Measurements from ENCODE around the gene TRIM14.

The TRIM14 gene

DNA sequence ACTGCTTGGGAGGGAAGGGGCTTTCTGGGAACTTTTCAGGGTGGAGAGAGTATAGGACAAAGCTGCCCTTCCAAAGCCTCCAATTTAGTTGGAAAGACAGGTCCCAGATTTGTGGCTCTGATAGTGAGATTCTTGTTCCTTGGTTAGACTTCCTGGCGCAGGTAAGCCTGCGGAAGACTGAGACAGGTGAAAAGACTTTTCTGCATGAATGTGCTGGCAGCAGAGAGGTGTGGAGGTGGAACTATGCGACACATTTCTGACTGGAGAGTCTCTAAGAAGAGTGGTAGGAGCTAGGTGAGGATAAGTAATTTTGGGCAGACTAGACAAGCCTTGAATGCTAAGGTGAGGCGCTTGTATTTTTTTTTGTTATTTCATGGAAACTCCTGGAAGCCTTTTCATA lies 32.6 kb downstream of the TRIM14 start:
- H3K27me3 ChIP-seq (ENCODE audit: control insufficient read depth in 1 of 2, insufficient read depth in 2 of 2, low read length in 2 of 2): no peaks in the 10 kb centered on the region
- no peak overlapping the region for H3K4me3 ChIP-seq (ENCODE audit: low read depth in 1 of 2, low read length in 2 of 2)
- H3K9me3 ChIP-seq (ENCODE audit: control insufficient read depth in 1 of 2, low read length in 2 of 2): no peaks in the 10 kb centered on the region
- H3K36me3 ChIP-seq (ENCODE audit: control insufficient read depth in 1 of 2, insufficient read depth in 2 of 2, low read length in 2 of 2): peaks cover 20 to 70% of the 10 kb centered on the region in 2 donors
- H3K4me1 ChIP-seq (ENCODE audit: control insufficient read depth in 1 of 2, insufficient read depth in 2 of 2, low read length in 2 of 2): peaks cover 14 to 23% of the 10 kb centered on the region in 2 donors
- H3K9ac ChIP-seq (ENCODE audit: low read depth in 1 of 2, low read length in 2 of 2): no peak overlapping the region
- H3K27ac ChIP-seq (ENCODE audit: low read depth, low read length): no peak overlapping the region

- Histone ChIP-seq H3K9me3 (ENCODE audit: control insufficient read depth in 1 of 2, low read length in 2 of 2) (no peaks in the 10 kb centered on the region), H3K27me3 (ENCODE audit: control insufficient read depth in 1 of 2, insufficient read depth in 2 of 2, low read length in 2 of 2) (no peaks in the 10 kb centered on the region), H3K36me3 (ENCODE audit: control insufficient read depth in 1 of 2, insufficient read depth in 2 of 2, low read length in 2 of 2) (peaks cover 24 to 70% of the 10 kb centered on the region in 2 donors), H3K4me1 (ENCODE audit: control insufficient read depth in 1 of 2, insufficient read depth in 2 of 2, low read length in 2 of 2) (peaks cover 14 to 28% of the 10 kb centered on the region in 2 donors), H3K9ac (ENCODE audit: low read depth in 1 of 2, low read length in 2 of 2) (no peak overlapping the region), H3K27ac (ENCODE audit: low read depth, low read length) (no peak overlapping the region), H3K4me3 (ENCODE audit: low read depth in 1 of 2, low read length in 2 of 2) (no peak overlapping the region)
Measured at GRCh38 chr9:98085944-98086343, 33.1 kb downstream of the TRIM14 start.

DNA sequence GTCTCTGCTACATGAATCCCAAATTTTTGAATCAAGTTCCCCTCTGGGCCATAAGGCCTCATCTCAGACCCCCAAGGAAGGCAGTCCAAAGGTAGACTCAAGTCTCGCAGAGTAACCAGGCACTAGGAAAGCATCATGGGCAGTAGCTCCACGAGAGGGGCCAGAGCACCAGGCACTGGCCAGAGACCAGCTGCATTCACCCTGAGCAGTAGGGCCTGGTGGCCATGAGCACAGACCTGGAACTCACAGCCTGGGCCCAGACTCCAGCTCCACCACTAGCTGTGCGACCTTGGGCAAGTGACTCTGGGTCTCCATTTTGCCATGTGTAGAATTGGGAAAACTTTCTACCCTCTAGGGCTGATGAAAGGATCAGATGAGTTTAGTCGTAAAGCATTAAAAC lies 34.0 kb downstream of the TRIM14 start:
- peaks cover 14 to 34% of the 10 kb centered on the region in 2 donors for H3K4me1 ChIP-seq (ENCODE audit: control insufficient read depth in 1 of 2, insufficient read depth in 2 of 2, low read length in 2 of 2)
- no peak overlapping the region for H3K27ac ChIP-seq (ENCODE audit: low read depth, low read length)
- peaks cover 31 to 72% of the 10 kb centered on the region in 2 donors for H3K36me3 ChIP-seq (ENCODE audit: control insufficient read depth in 1 of 2, insufficient read depth in 2 of 2, low read length in 2 of 2)
- H3K27me3 ChIP-seq (ENCODE audit: control insufficient read depth in 1 of 2, insufficient read depth in 2 of 2, low read length in 2 of 2): no peaks in the 10 kb centered on the region
- no peaks in the 10 kb centered on the region for H3K9me3 ChIP-seq (ENCODE audit: control insufficient read depth in 1 of 2, low read length in 2 of 2)
- H3K4me3 ChIP-seq (ENCODE audit: low read depth in 1 of 2, low read length in 2 of 2): no peak overlapping the region
- no peak overlapping the region for H3K9ac ChIP-seq (ENCODE audit: low read depth in 1 of 2, low read length in 2 of 2)

GRCh38 chr9:98084396-98084795 lies 34.6 kb downstream of the TRIM14 start:
- Histone ChIP-seq H3K27me3 (ENCODE audit: control insufficient read depth in 1 of 2, insufficient read depth in 2 of 2, low read length in 2 of 2) (no peaks in the 10 kb centered on the region), H3K4me3 (ENCODE audit: low read depth in 1 of 2, low read length in 2 of 2) (no peak overlapping the region), H3K36me3 (ENCODE audit: control insufficient read depth in 1 of 2, insufficient read depth in 2 of 2, low read length in 2 of 2) (peaks cover 35 to 75% of the 10 kb centered on the region in 2 donors), H3K9me3 (ENCODE audit: control insufficient read depth in 1 of 2, low read length in 2 of 2) (no peaks in the 10 kb centered on the region), H3K27ac (ENCODE audit: low read depth, low read length) (no peak overlapping the region), H3K4me1 (ENCODE audit: control insufficient read depth in 1 of 2, insufficient read depth in 2 of 2, low read length in 2 of 2) (peaks cover 14 to 34% of the 10 kb centered on the region in 2 donors), H3K9ac (ENCODE audit: low read depth in 1 of 2, low read length in 2 of 2) (no peak overlapping the region)

GRCh38 chr9:98083566-98084183 lies 35.3 kb downstream of the TRIM14 start:
- peaks cover 14 to 34% of the 10 kb centered on the region in 2 donors for H3K4me1 ChIP-seq (ENCODE audit: control insufficient read depth in 1 of 2, insufficient read depth in 2 of 2, low read length in 2 of 2)
- no peak overlapping the region for H3K9ac ChIP-seq (ENCODE audit: low read depth in 1 of 2, low read length in 2 of 2)
- H3K27ac ChIP-seq (ENCODE audit: low read depth, low read length): no peak overlapping the region
- H3K4me3 ChIP-seq (ENCODE audit: low read depth in 1 of 2, low read length in 2 of 2): no peak overlapping the region
- H3K9me3 ChIP-seq (ENCODE audit: control insufficient read depth in 1 of 2, low read length in 2 of 2): no peaks in the 10 kb centered on the region
- no peaks in the 10 kb centered on the region for H3K27me3 ChIP-seq (ENCODE audit: control insufficient read depth in 1 of 2, insufficient read depth in 2 of 2, low read length in 2 of 2)
- H3K36me3 ChIP-seq (ENCODE audit: control insufficient read depth in 1 of 2, insufficient read depth in 2 of 2, low read length in 2 of 2): peaks cover 35 to 76% of the 10 kb centered on the region in 2 donors

- Histone ChIP-seq H3K27me3 (ENCODE audit: control insufficient read depth in 1 of 2, insufficient read depth in 2 of 2, low read length in 2 of 2) (no peaks in the 10 kb centered on the region), H3K9me3 (ENCODE audit: control insufficient read depth in 1 of 2, low read length in 2 of 2) (no peaks in the 10 kb centered on the region), H3K27ac (ENCODE audit: low read depth, low read length) (no peak overlapping the region), H3K9ac (ENCODE audit: low read depth in 1 of 2, low read length in 2 of 2) (no peak overlapping the region), H3K4me1 (ENCODE audit: control insufficient read depth in 1 of 2, insufficient read depth in 2 of 2, low read length in 2 of 2) (peaks cover 14 to 34% of the 10 kb centered on the region in 2 donors), H3K36me3 (ENCODE audit: control insufficient read depth in 1 of 2, insufficient read depth in 2 of 2, low read length in 2 of 2) (peaks cover 37 to 79% of the 10 kb centered on the region in 2 donors), H3K4me3 (ENCODE audit: low read depth in 1 of 2, low read length in 2 of 2) (no peak overlapping the region)
Measured at GRCh38 chr9:98083061-98083501, 35.9 kb downstream of the TRIM14 start.

DNA sequence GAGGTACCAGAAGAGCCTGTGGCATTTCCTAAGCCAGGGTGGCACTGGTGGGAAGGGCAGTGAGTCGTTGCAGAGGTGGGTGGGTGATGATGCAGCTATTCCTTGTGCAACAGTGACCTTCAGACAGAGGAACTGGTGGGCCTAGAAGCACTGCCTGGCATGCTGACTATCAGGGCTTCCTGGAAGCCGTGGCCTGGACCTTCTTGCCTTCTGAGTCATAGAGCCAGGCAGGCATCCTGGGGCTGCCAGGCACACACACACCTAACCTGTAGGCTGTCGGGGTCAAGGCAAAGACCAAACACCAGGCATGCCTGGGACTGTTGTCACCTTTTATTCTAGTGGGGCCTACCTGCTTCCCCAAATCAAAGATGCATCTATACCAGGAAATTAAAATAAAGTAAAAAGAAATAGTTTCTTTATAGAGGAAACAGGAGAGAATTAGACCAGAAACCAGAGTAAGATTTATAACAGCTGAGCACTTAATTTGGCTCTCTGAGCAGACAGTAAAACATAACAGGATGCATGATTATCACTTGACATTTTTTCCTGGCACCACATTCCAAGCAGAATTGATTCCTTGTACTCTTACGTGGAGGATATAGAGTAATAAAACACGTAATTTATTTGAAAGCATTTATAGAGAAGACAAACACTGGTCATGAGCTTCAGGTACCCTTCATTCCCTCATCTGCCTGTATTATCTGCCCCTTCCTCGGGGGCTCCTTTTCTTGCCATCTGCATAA lies 37.4 kb downstream of the TRIM14 start:
- Histone ChIP-seq H3K27ac (ENCODE audit: low read depth, low read length) (peak overlapping the region; percentile 17), H3K36me3 (ENCODE audit: control insufficient read depth in 1 of 2, insufficient read depth in 2 of 2, low read length in 2 of 2) (peaks cover 48 to 82% of the 10 kb centered on the region in 2 donors), H3K27me3 (ENCODE audit: control insufficient read depth in 1 of 2, insufficient read depth in 2 of 2, low read length in 2 of 2) (no peaks in the 10 kb centered on the region), H3K4me1 (ENCODE audit: control insufficient read depth in 1 of 2, insufficient read depth in 2 of 2, low read length in 2 of 2) (peaks cover 14 to 34% of the 10 kb centered on the region in 2 donors), H3K9me3 (ENCODE audit: control insufficient read depth in 1 of 2, low read length in 2 of 2) (no peaks in the 10 kb centered on the region), H3K9ac (ENCODE audit: low read depth in 1 of 2, low read length in 2 of 2) (no peak overlapping the region), H3K4me3 (ENCODE audit: low read depth in 1 of 2, low read length in 2 of 2) (no peak overlapping the region)

GRCh38 chr9:98080780-98081179 lies 38.2 kb downstream of the TRIM14 start:
- no peak overlapping the region for H3K4me3 ChIP-seq (ENCODE audit: low read depth in 1 of 2, low read length in 2 of 2)
- H3K9me3 ChIP-seq (ENCODE audit: control insufficient read depth in 1 of 2, low read length in 2 of 2): no peaks in the 10 kb centered on the region
- no peak overlapping the region for H3K9ac ChIP-seq (ENCODE audit: low read depth in 1 of 2, low read length in 2 of 2)
- no peak overlapping the region for H3K27ac ChIP-seq (ENCODE audit: low read depth, low read length)
- no peaks in the 10 kb centered on the region for H3K27me3 ChIP-seq (ENCODE audit: control insufficient read depth in 1 of 2, insufficient read depth in 2 of 2, low read length in 2 of 2)
- peaks cover 14 to 36% of the 10 kb centered on the region in 2 donors for H3K4me1 ChIP-seq (ENCODE audit: control insufficient read depth in 1 of 2, insufficient read depth in 2 of 2, low read length in 2 of 2)
- peaks cover 42 to 78% of the 10 kb centered on the region in 2 donors for H3K36me3 ChIP-seq (ENCODE audit: control insufficient read depth in 1 of 2, insufficient read depth in 2 of 2, low read length in 2 of 2)

DNA sequence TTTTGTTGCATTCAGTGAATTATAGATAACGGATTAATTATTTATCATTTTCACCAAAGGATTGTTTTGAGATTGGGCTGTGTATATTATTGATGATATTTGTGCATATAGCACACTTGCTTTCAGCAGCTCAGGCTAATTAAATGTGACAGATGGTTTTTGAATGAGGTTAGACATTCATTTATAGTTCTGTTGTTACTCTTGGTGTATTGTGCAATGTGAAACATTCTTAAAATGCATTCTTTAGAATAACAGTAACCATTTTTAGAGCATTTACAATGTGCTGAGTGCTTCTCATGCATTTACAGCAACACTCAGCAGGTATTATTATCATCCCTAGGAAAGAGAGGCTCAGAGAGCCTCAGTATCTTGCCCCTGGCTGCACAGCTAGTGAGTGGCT lies 38.7 kb downstream of the TRIM14 start:
- no peaks in the 10 kb centered on the region for H3K27me3 ChIP-seq (ENCODE audit: control insufficient read depth in 1 of 2, insufficient read depth in 2 of 2, low read length in 2 of 2)
- H3K36me3 ChIP-seq (ENCODE audit: control insufficient read depth in 1 of 2, insufficient read depth in 2 of 2, low read length in 2 of 2): peaks cover 42 to 74% of the 10 kb centered on the region in 2 donors
- H3K4me1 ChIP-seq (ENCODE audit: control insufficient read depth in 1 of 2, insufficient read depth in 2 of 2, low read length in 2 of 2): peaks cover 17 to 41% of the 10 kb centered on the region in 2 donors
- H3K4me3 ChIP-seq (ENCODE audit: low read depth in 1 of 2, low read length in 2 of 2): no peak overlapping the region
- H3K27ac ChIP-seq (ENCODE audit: low read depth, low read length): no peak overlapping the region
- H3K9me3 ChIP-seq (ENCODE audit: control insufficient read depth in 1 of 2, low read length in 2 of 2): no peaks in the 10 kb centered on the region
- no peak overlapping the region for H3K9ac ChIP-seq (ENCODE audit: low read depth in 1 of 2, low read length in 2 of 2)

GRCh38 chr9:98078895-98079294 lies 40.1 kb downstream of the TRIM14 start:
- Histone ChIP-seq H3K27me3 (ENCODE audit: control insufficient read depth in 1 of 2, insufficient read depth in 2 of 2, low read length in 2 of 2) (no peaks in the 10 kb centered on the region), H3K36me3 (ENCODE audit: control insufficient read depth in 1 of 2, insufficient read depth in 2 of 2, low read length in 2 of 2) (peaks cover 37 to 60% of the 10 kb centered on the region in 2 donors), H3K9ac (ENCODE audit: low read depth in 1 of 2, low read length in 2 of 2) (no peak overlapping the region), H3K9me3 (ENCODE audit: control insufficient read depth in 1 of 2, low read length in 2 of 2) (no peaks in the 10 kb centered on the region), H3K4me3 (ENCODE audit: low read depth in 1 of 2, low read length in 2 of 2) (no peak overlapping the region), H3K27ac (ENCODE audit: low read depth, low read length) (no peak overlapping the region), H3K4me1 (ENCODE audit: control insufficient read depth in 1 of 2, insufficient read depth in 2 of 2, low read length in 2 of 2) (peaks cover 30 to 53% of the 10 kb centered on the region in 2 donors)
